ENCODE measurements around the gene SPACDR.

- TF ChIP-seq POLR2A (IDR thresholded peaks at IDR 0.05) (no peak), CTCF (IDR thresholded peaks at IDR 0.05) (no peak)
Measured at GRCh38 chr7:100485471-100485876, 21.4 kb upstream of the SPACDR start.
